K562 (cell line): ENCODE measurements around the gene TSHZ1. TPM values are rescaled to one million over a fixed set of nuclear protein-coding genes. Genes with fewer than 3 reads are reported as not detected.

ENCODE experiments used
- BRD4 ChIP-seq: fragments of 200-600 bp; sonication (generic); IDR thresholded peaks from 2 replicates; pipeline ENCODE4 v1.6.1; 2017; ENCODE audit warnings: inconsistent platforms
- EP400 ChIP-seq: fragments of 450-650 bp; IDR thresholded peaks from 2 replicates; pipeline ENCODE4 v1.6.1; 2017; ENCODE audit warnings: antibody characterized with exemption, mild to moderate bottlenecking, moderate library complexity
- MTA3 ChIP-seq: fragments of 450-650 bp; formaldehyde crosslinking; IDR thresholded peaks from 2 replicates; pipeline ENCODE4 v1.6.1; 2017; ENCODE audit warnings: mild to moderate bottlenecking, borderline replicate concordance
- NONO ChIP-seq, 2 experiments: fragments of 200-400 bp in 1 of 2; fragments of 450-650 bp in 1 of 2; formaldehyde crosslinking in 1 of 2; IDR thresholded peaks; 2 replicates each; pipeline ENCODE4 v1.6.1; 2017; ENCODE audit warnings: low read depth in 2 of 2, mild to moderate bottlenecking in 2 of 2, moderate library complexity in 2 of 2, low read length in 1 of 2
- RAD51 ChIP-seq: fragments of 450-650 bp; IDR thresholded peaks from 2 replicates; pipeline ENCODE4 v1.7.1; 2016; ENCODE audit warnings: low read depth, mild to moderate bottlenecking, borderline replicate concordance
- SREBF1 ChIP-seq: fragments of 150-350 bp; IDR thresholded peaks from 2 replicates; pipeline ENCODE4 v1.6.1; 2014; ENCODE audit warnings: antibody characterized with exemption, low read depth, low read length, borderline replicate concordance
- TCF7L2 ChIP-seq: fragments of 150-350 bp; IDR thresholded peaks from 2 replicates; pipeline ENCODE4 v1.6.1; 2016; ENCODE audit warnings: low read depth, mild to moderate bottlenecking, low read length, moderate library complexity
- ZBTB17 ChIP-seq: fragments of 450-650 bp; formaldehyde crosslinking; IDR thresholded peaks from 2 replicates; pipeline ENCODE4 v1.4.0; 2020; ENCODE audit warnings: mild to moderate bottlenecking
- polyA plus RNA-seq, 8 experiments: library from polyadenylated mRNA; depleted of rRNA in 4 of 8; stranded (reverse) in 5 of 8; unstranded in 3 of 8; fragments of >200 nt; fragmentation: Nextera tagmentation in 2 of 8; fragmentation: Illumina TruSeq in 1 of 8; extraction: Ambion mirVana in 2 of 8; extraction: Trizol in 1 of 8; gene quantifications; 2 replicates each; pipeline versions ENCODE4 v1.2.1 to v1.2.3, GENCODE V29; 2011 to 2014; ENCODE audit warnings: inconsistent platforms in 1 of 8, missing spikeins in 1 of 8
- total RNA-seq, 7 experiments: library from RNA; depleted of rRNA in 6 of 7; stranded (reverse); fragments of >200 nt in 6 of 7; fragmentation: Illumina TruSeq in 2 of 7; extraction: Trizol in 2 of 7; gene quantifications; 2 replicates each; pipeline versions ENCODE4 v1.2.1 to v1.2.3, GENCODE V29; 2011 to 2021; ENCODE audit warnings: low replicate concordance in 1 of 7
- TF ChIP-seq, protein P1 (sequence below): fragments of 250-450 bp; sonication (Bioruptor Pico); IDR thresholded peaks from 2 replicates; pipeline ENCODE4 v1.4.0; 2020

TSHZ1 gene
- total and polyA plus RNA-seq, 9 of the 15 experiments (the other 6 are each of a cell fraction or from before 2014, with no cell fraction given): 1.1 to 7.2 (median 2.7) TPM

DNA sequence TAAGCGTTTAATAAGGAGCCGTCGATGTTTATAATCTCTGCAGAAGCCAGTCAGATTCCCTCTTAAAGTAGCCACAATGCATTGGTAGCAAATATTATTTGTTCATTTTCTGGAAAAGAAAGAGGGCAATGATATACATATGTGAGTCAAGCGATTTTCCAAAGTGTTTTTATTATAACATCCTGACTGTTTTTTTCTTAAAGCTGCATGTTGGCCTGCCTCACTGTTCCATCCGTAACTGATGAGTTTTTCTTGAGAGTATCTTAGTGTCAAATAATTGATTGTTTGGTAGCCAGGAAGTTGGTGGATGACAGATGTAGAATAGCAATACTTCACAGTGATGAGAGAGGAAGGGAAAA, 3.7 kb downstream of the TSHZ1 start (continued):
- no peak for TF ChIP-seq EP400
- no peak for TF ChIP-seq MTA3
- TF ChIP-seq, protein P1, sequence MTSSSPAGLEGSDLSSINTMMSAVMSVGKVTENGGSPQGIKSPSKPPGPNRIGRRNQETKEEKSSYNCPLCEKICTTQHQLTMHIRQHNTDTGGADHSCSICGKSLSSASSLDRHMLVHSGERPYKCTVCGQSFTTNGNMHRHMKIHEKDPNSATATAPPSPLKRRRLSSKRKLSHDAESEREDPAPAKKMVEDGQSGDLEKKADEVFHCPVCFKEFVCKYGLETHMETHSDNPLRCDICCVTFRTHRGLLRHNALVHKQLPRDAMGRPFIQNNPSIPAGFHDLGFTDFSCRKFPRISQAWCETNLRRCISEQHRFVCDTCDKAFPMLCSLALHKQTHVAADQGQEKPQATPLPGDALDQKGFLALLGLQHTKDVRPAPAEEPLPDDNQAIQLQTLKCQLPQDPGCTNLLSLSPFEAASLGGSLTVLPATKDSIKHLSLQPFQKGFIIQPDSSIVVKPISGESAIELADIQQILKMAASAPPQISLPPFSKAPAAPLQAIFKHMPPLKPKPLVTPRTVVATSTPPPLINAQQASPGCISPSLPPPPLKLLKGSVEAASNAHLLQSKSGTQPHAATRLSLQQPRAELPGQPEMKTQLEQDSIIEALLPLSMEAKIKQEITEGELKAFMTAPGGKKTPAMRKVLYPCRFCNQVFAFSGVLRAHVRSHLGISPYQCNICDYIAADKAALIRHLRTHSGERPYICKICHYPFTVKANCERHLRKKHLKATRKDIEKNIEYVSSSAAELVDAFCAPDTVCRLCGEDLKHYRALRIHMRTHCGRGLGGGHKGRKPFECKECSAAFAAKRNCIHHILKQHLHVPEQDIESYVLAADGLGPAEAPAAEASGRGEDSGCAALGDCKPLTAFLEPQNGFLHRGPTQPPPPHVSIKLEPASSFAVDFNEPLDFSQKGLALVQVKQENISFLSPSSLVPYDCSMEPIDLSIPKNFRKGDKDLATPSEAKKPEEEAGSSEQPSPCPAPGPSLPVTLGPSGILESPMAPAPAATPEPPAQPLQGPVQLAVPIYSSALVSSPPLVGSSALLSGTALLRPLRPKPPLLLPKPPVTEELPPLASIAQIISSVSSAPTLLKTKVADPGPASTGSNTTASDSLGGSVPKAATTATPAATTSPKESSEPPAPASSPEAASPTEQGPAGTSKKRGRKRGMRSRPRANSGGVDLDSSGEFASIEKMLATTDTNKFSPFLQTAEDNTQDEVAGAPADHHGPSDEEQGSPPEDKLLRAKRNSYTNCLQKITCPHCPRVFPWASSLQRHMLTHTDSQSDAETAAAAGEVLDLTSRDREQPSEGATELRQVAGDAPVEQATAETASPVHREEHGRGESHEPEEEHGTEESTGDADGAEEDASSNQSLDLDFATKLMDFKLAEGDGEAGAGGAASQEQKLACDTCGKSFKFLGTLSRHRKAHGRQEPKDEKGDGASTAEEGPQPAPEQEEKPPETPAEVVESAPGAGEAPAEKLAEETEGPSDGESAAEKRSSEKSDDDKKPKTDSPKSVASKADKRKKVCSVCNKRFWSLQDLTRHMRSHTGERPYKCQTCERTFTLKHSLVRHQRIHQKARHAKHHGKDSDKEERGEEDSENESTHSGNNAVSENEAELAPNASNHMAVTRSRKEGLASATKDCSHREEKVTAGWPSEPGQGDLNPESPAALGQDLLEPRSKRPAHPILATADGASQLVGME (CRISPR knock-in tag): no peak
- TF ChIP-seq NONO (IDR thresholded peaks at IDR 0.05; ENCODE audit: low read depth in 2 of 2, low read length in 1 of 2): no peak
- no peak for TF ChIP-seq BRD4
- TF ChIP-seq SREBF1: no peak
- no peak for TF ChIP-seq ZBTB17 (CRISPR knock-in tag)
- no peak for TF ChIP-seq RAD51
- no peak for TF ChIP-seq TCF7L2
